Ovary (tissue), 9 donors: ENCODE measurements around the gene ANKRD44. TPM values are rescaled to one million over a fixed set of nuclear protein-coding genes. Genes with fewer than 3 reads are reported as not detected.

Experiments used
- DNase-seq, 5 donors: peaks; one replicate each; pipeline ENCODE4 v3.0.0-alpha.2; 2019 to 2020
- H3K27ac ChIP-seq, 2 donors: fragments of 200-600 bp; one replicate each; pipeline versions ENCODE4 v1.5.1 to v1.8.0; 2019 to 2022
- H3K27me3 ChIP-seq: fragments of 200-600 bp; one replicate; pipeline ENCODE4 v1.8.0; 2022
- H3K36me3 ChIP-seq: fragments of 200-600 bp; sonication (generic); one replicate; pipeline ENCODE4 v1.5.1; 2019
- H3K4me1 ChIP-seq: one replicate; pipeline ENCODE4 v1.8.1; 2013; ENCODE audit warnings: mild to moderate bottlenecking, moderate library complexity; ENCODE audit not compliant: insufficient read depth
- H3K4me3 ChIP-seq: fragments of 200-600 bp; sonication (generic); one replicate; pipeline ENCODE4 v1.5.1; 2017
- H3K9me3 ChIP-seq, 2 donors: fragments of 200-600 bp in 1 of 2; sonication (generic) in 1 of 2; one replicate each; pipeline versions ENCODE4 v1.5.1 to v1.8.1; 2013 to 2019; ENCODE audit warnings: mild to moderate bottlenecking in 1 of 2, moderate library complexity in 1 of 2
- EP300 ChIP-seq: sonication (generic); formaldehyde crosslinking; IDR thresholded peaks from one replicate; pipeline ENCODE4 v1.6.1; 2017; ENCODE audit warnings: antibody characterized with exemption
- POLR2A ChIP-seq: fragments of 450-650 bp; IDR thresholded peaks from one replicate; pipeline ENCODE4 v1.6.1; 2017; ENCODE audit warnings: antibody characterized with exemption, mild to moderate bottlenecking, moderate library complexity
- WGBS, 3 donors: extraction: QIAGEN DNeasy Blood & Tissue Kit in 1 of 3; methylation state at CpG; one replicate each; pipeline versions ENCODE4 v1.1.5 to v1.1.7; 2013 to 2017; 5-methylcytosine and 5-hydroxymethylcytosine counted together
- intact Hi-C, 4 donors: fragments of 100-400 bp; cut with DNase I; formaldehyde crosslinking; loops; one replicate each; pipeline versions ENCODE4 v1.11.0 to v1.15.1; 2022 to 2023
- polyA plus RNA-seq, 2 donors: library from polyadenylated mRNA; stranded (reverse); fragments of 200-250 nt in 1 of 2; fragments of 350-450 nt in 1 of 2; fragmentation: Illumina TruSeq in 1 of 2; extraction: RNeasy Lipid Tissue Mini Kit (QIAGEN cat#74804) in 1 of 2; gene quantifications; one replicate each; pipeline ENCODE4 v1.2.3, GENCODE V29; 2013 to 2014
- total RNA-seq, 7 donors: library from RNA; depleted of rRNA in 2 of 7; stranded (reverse); fragments of >200 nt in 2 of 7; fragmentation: NEBNext Ultra II Directional in 3 of 7; extraction: Animal tissue kit (Norgen Biotek cat#: 25700) in 3 of 7; gene quantifications; one replicate each; pipeline versions ENCODE4 v1.1.0 to v1.2.4, GENCODE V29; 2016 to 2023
- TF ChIP-seq, protein P1 (sequence below), 3 donors: fragments of 450-650 bp in 2 of 3; fragments of 200-600 bp in 1 of 3; IDR thresholded peaks; one replicate each; pipeline versions ENCODE4 v1.5.1 to v1.8.0; 2016 to 2022; ENCODE audit warnings: antibody characterized with exemption in 3 of 3, mild to moderate bottlenecking in 1 of 3
- donor health status: DM: no; HTN: no; CAD: no; lungs with moderate emphysema.
- donor health status: DM: no; HTN: no; CAD: no.
- donor health status: Bipolar disorder and iron deficiency.
- donor health status: DM: yes; HTN: yes; CAD: no.
- donor health status: DM: no; HTN: no; CAD: no.
- donor health status: DM: yes; HTN: yes; CAD: no.

ANKRD44 gene
- total and polyA plus RNA-seq, 9 donors = 2.6 to 60.0 (median 11.1) TPM

DNA sequence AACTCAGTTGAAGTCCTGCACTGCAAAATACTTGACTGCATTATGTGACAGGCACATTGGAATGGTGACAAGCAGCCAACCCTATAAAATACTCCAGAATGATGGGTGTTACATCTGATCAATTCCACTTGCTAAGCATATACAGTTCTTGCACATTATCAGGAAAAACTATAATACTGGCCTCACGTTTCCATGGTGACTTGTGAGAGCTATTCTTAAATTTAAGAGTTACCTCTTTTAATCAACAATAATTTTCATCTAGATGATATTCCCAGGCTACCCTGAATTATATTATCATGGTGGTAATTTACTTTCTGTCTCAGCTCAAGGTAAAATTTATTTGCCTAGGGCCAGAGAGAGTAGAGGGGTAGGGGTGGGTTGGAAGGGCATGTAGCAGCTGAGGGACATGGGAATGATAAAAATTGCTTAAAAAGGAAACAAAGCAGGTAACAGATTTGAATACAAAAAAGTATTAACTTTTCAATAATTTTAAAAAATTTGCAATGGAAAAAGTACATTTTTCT, 251.7 kb downstream of the ANKRD44 start:
- Histone ChIP-seq H3K36me3 (no peaks in the 10 kb centered on the region), H3K27ac (no peak overlapping the region), H3K9me3 (no peaks in the 10 kb centered on the region), H3K27me3 (no peaks in the 10 kb centered on the region), H3K4me3 (no peak overlapping the region), H3K4me1 (no peaks in the 10 kb centered on the region)
- DNase-seq = no peak
- WGBS, 3 donors = 94 to 97% (median 94%) methylated on average over 1 of the region's 1 CpG
- intact Hi-C loops = no loop called here
- TF ChIP-seq, protein P1, sequence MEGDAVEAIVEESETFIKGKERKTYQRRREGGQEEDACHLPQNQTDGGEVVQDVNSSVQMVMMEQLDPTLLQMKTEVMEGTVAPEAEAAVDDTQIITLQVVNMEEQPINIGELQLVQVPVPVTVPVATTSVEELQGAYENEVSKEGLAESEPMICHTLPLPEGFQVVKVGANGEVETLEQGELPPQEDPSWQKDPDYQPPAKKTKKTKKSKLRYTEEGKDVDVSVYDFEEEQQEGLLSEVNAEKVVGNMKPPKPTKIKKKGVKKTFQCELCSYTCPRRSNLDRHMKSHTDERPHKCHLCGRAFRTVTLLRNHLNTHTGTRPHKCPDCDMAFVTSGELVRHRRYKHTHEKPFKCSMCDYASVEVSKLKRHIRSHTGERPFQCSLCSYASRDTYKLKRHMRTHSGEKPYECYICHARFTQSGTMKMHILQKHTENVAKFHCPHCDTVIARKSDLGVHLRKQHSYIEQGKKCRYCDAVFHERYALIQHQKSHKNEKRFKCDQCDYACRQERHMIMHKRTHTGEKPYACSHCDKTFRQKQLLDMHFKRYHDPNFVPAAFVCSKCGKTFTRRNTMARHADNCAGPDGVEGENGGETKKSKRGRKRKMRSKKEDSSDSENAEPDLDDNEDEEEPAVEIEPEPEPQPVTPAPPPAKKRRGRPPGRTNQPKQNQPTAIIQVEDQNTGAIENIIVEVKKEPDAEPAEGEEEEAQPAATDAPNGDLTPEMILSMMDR (IDR thresholded peaks at IDR 0.05) = no peak
- no peak for TF ChIP-seq EP300
- no peak for TF ChIP-seq POLR2A

DNA sequence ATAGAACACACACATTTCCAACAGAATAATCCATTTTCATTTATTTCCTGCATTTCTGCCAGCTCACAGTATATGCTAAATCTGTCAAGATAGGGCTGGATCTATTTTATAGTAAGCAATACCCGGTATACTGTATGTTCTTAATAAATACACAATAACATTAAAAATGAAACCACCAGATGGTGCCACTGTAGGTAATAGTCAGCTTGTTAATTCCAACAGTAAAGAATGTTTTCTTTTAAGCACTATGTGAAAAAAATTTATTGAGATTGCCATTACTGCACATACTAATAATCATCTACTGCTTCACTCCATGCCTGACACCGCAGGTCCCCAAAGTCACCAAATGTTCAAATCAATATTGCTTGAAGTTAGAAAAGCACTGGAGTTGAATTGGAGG, 252.6 kb downstream of the ANKRD44 start:
- intact Hi-C loops = no loop called here
- no peaks in the 10 kb centered on the region for H3K27me3 ChIP-seq
- 59 to 67% (median 60%) methylated on average over 2 of the region's 2 CpGs for WGBS, 3 donors
- H3K4me3 ChIP-seq = no peak overlapping the region
- no peaks in the 10 kb centered on the region for H3K4me1 ChIP-seq
- TF ChIP-seq EP300 = no peak
- TF ChIP-seq, protein P1 (IDR thresholded peaks at IDR 0.05) = no peak
- TF ChIP-seq POLR2A = no peak
- DNase-seq = no peak
- H3K36me3 ChIP-seq = no peaks in the 10 kb centered on the region
- no peaks in the 10 kb centered on the region for H3K9me3 ChIP-seq
- H3K27ac ChIP-seq = no peak overlapping the region

DNA sequence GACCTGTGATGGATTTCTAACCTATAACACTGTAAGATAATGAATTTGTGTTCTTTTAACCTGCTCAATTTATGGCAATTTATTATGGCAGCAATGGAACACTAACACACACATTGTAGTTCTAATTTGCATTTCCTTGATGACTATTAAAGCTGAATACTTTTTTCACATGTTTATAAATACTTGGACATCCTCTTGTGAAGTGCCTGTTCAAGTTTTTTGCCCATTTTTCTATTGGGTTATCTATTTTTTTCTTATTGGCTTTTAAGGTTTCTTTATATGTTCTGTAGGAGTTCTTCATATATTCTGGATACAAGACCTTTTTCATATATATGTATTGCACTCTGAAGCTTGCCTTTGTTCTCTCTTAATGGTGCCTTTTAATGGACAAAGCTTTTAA, 255.5 kb downstream of the ANKRD44 start:
- intact Hi-C loops = no loop called here

DNA sequence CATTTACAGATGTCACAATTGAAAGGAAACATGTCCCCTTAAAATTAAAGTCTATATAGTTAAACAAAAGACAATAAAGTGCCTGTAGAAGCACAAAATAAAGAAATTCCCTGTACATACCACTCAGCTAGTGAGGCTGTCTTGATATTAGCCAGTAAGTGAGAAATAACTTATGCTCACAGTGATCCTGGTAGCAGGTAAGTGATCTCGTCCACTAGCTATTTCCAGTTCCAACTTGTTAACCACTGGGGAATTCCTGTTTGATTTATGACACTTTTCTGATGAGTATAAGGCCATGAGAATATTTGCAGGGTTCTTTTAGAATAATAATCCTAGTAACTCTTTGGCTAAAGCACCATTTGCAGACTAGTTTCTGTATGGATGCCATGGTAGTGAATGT, 256.1 kb downstream of the ANKRD44 start:
- no peak for DNase-seq
- H3K4me3 ChIP-seq = no peak overlapping the region
- H3K9me3 ChIP-seq = no peaks in the 10 kb centered on the region
- no peak overlapping the region for H3K27ac ChIP-seq
- H3K4me1 ChIP-seq = no peaks in the 10 kb centered on the region
- 82 to 86% (median 84%) methylated on average over 1 of the region's 1 CpG for WGBS, 3 donors
- H3K36me3 ChIP-seq = no peaks in the 10 kb centered on the region
- no peaks in the 10 kb centered on the region for H3K27me3 ChIP-seq
- TF ChIP-seq, protein P1 (IDR thresholded peaks at IDR 0.05) = no peak
- TF ChIP-seq POLR2A (no peak), EP300 (no peak)
- intact Hi-C loops = no loop called here

More for the DNA sequence above, 255.5 kb downstream of the ANKRD44 start:
- Histone ChIP-seq H3K4me3 (no peak overlapping the region), H3K27ac (no peak overlapping the region), H3K36me3 (no peaks in the 10 kb centered on the region), H3K27me3 (no peaks in the 10 kb centered on the region), H3K9me3 (no peaks in the 10 kb centered on the region), H3K4me1 (no peaks in the 10 kb centered on the region)
- TF ChIP-seq, protein P1 (IDR thresholded peaks at IDR 0.05) = no peak
- no peak for TF ChIP-seq POLR2A
- no peak for TF ChIP-seq EP300
- no peak for DNase-seq
